ENCODE measurements around the gene ZNF385D. TPM values are rescaled to one million over a fixed set of nuclear protein-coding genes. Genes with fewer than 3 reads are reported as not detected.
A peak's percentile ranks its signal among the peaks of the same experiment; 100 is the strongest.

ZNF385D gene
- total and polyA plus RNA-seq, 7 donors: under 0.01 to 4.3 (median 1.2) TPM

GRCh38 chr3:21484057-21484827 lies 266.8 kb downstream of the ZNF385D start:
- intact Hi-C loops (cut with DNase I): loop anchor here (2.0 to 5.0 kb wide), 2 partner anchors 972 to 1145 kb away; no protein-coding TSS in a partner anchor
- Histone ChIP-seq H3K27ac (no peak overlapping the region), H3K27me3 (no peaks in the 10 kb centered on the region), H3K9me3 (no peaks in the 10 kb centered on the region), H3K4me3 (no peak overlapping the region), H3K4me1 (no peaks in the 10 kb centered on the region), H3K36me3 (no peaks in the 10 kb centered on the region)
- DNase-seq: no peak
- TF ChIP-seq EP300 (IDR thresholded peaks at IDR 0.05) (no peak), POLR2A (IDR thresholded peaks at IDR 0.05) (no peak), POLR2AphosphoS5 (IDR thresholded peaks at IDR 0.05) (no peak)
- TF ChIP-seq, protein P1, sequence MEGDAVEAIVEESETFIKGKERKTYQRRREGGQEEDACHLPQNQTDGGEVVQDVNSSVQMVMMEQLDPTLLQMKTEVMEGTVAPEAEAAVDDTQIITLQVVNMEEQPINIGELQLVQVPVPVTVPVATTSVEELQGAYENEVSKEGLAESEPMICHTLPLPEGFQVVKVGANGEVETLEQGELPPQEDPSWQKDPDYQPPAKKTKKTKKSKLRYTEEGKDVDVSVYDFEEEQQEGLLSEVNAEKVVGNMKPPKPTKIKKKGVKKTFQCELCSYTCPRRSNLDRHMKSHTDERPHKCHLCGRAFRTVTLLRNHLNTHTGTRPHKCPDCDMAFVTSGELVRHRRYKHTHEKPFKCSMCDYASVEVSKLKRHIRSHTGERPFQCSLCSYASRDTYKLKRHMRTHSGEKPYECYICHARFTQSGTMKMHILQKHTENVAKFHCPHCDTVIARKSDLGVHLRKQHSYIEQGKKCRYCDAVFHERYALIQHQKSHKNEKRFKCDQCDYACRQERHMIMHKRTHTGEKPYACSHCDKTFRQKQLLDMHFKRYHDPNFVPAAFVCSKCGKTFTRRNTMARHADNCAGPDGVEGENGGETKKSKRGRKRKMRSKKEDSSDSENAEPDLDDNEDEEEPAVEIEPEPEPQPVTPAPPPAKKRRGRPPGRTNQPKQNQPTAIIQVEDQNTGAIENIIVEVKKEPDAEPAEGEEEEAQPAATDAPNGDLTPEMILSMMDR (IDR thresholded peaks at IDR 0.05): peak; percentile 11 to 65 (median 38)
- 66 to 68% methylated on average over 5 of the region's 5 CpGs for WGBS, 2 donors

- no peak overlapping the region for H3K27ac ChIP-seq
- intact Hi-C loops (cut with DNase I): loop anchor here (5.0 kb wide), 1 partner anchor 970 kb away; no protein-coding TSS in a partner anchor
- 87 to 88% methylated on average over 1 of the region's 1 CpG for WGBS, 2 donors
These were observed 269.0 kb downstream of the ZNF385D start for GRCh38 chr3:21481991-21482390.

DNA sequence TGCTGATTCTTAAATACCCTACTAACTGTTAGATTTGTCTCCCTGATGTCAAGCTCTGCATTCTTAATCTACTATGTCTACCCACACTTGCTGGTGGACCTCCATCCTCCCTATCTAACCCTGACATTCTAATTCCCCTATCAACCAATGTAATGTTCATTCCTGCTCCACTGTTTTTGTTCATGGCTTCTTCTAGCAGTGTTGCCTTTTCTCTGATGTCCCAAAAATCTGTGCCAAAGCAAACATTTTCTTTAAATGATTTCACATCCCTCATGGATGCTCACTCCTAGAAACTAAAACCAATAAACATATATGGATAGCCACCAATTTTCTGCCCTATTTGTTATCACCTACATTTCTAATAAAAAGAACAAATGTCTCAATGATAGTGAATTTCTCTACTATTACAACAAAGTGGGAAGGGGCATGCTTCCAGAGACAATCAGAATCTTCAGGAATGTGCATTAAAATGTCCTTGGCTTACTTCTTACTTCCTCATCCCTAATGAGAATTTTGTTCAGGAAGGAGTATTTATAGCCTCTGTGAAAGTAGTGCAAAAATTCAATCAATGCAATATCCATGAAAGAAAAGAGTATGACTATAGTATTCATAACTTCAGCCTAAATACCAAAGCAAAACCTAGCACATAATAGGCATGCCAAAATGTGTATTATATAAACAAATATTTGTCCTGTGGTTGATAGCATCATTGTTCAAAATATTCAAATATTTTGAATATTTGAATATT lies 273.3 kb downstream of the ZNF385D start:
- intact Hi-C loops (cut with DNase I): no loop called here
- DNase-seq: no peak

More at GRCh38 chr3:21481991-21482390, 269.0 kb downstream of the ZNF385D start:
- H3K4me3 ChIP-seq: no peak overlapping the region
- no peak for TF ChIP-seq POLR2AphosphoS5 (IDR thresholded peaks at IDR 0.05)
- no peak for TF ChIP-seq POLR2A (IDR thresholded peaks at IDR 0.05)
- TF ChIP-seq EP300 (IDR thresholded peaks at IDR 0.05): no peak
- TF ChIP-seq, protein P1 (IDR thresholded peaks at IDR 0.05): no peak
- no peaks in the 10 kb centered on the region for H3K36me3 ChIP-seq
- DNase-seq: no peak
- H3K9me3 ChIP-seq: no peaks in the 10 kb centered on the region
- no peaks in the 10 kb centered on the region for H3K4me1 ChIP-seq
- H3K27me3 ChIP-seq: no peaks in the 10 kb centered on the region

GRCh38 chr3:21466476-21466875 lies 284.5 kb downstream of the ZNF385D start:
- DNase-seq: no peak
- H3K4me3 ChIP-seq: no peak overlapping the region
- no peaks in the 10 kb centered on the region for H3K36me3 ChIP-seq
- TF ChIP-seq EP300 (IDR thresholded peaks at IDR 0.05) (no peak), POLR2A (IDR thresholded peaks at IDR 0.05) (no peak), POLR2AphosphoS5 (IDR thresholded peaks at IDR 0.05) (no peak)
- TF ChIP-seq, protein P1 (IDR thresholded peaks at IDR 0.05): no peak
- H3K27me3 ChIP-seq: no peaks in the 10 kb centered on the region
- H3K27ac ChIP-seq: no peak overlapping the region
- H3K9me3 ChIP-seq: no peaks in the 10 kb centered on the region
- peaks cover 0 to 22% (median 8%) of the 10 kb centered on the region in 4 donors for H3K4me1 ChIP-seq
- intact Hi-C loops (cut with DNase I): no loop called here
- WGBS, 2 donors: 31 to 76% methylated on average over 1 of the region's 1 CpG

More for the DNA sequence above, 273.3 kb downstream of the ZNF385D start:
- H3K27ac ChIP-seq: no peak overlapping the region
- no peaks in the 10 kb centered on the region for H3K4me1 ChIP-seq
- H3K36me3 ChIP-seq: no peaks in the 10 kb centered on the region
- H3K4me3 ChIP-seq: no peak overlapping the region
- TF ChIP-seq POLR2A (IDR thresholded peaks at IDR 0.05) (no peak), EP300 (IDR thresholded peaks at IDR 0.05) (no peak), POLR2AphosphoS5 (IDR thresholded peaks at IDR 0.05) (no peak)
- TF ChIP-seq, protein P1 (IDR thresholded peaks at IDR 0.05): no peak
- no peaks in the 10 kb centered on the region for H3K9me3 ChIP-seq
- no peaks in the 10 kb centered on the region for H3K27me3 ChIP-seq
